D341Med (cell line): Measurements from ENCODE around the gene PHACTR4.
"Not testable (repeated sequence)": the region's sequence is repeated elsewhere in the genome, so short reads cannot be mapped to it uniquely, and the experiment has no call there.

Experiments used
- DNase-seq: peaks from one replicate; pipeline ENCODE4 v3.0.0; 2012; ENCODE audit warnings: low spot score

Gene PHACTR4

GRCh38 chr1:28437264-28437923 lies 67.9 kb downstream of the PHACTR4 start:
- DNase-seq: peak; percentile 15

- peak; percentile 47 for DNase-seq
Observed at GRCh38 chr1:28437924-28438699, 68.6 kb downstream of the PHACTR4 start.

- DNase-seq: no peak
Observed at GRCh38 chr1:28439320-28439719, 69.8 kb downstream of the PHACTR4 start.

GRCh38 chr1:28441674-28442073 lies 72.1 kb downstream of the PHACTR4 start:
- no peak for DNase-seq

- DNase-seq: no peak
Observed at GRCh38 chr1:28443550-28443949, 74.0 kb downstream of the PHACTR4 start.

- DNase-seq: no peak
Observed at GRCh38 chr1:28447679-28448078, 78.1 kb downstream of the PHACTR4 start.

GRCh38 chr1:28448094-28448611 lies 78.6 kb downstream of the PHACTR4 start:
- DNase-seq: not testable (repeated sequence)

- DNase-seq: no peak
Observed at GRCh38 chr1:28449904-28450303, 80.4 kb downstream of the PHACTR4 start.

- no peak for DNase-seq
Observed at GRCh38 chr1:28450561-28450960, 81.0 kb downstream of the PHACTR4 start.

GRCh38 chr1:28451011-28451410 lies 81.5 kb downstream of the PHACTR4 start:
- DNase-seq: no peak

- DNase-seq: no peak
Observed at GRCh38 chr1:28456078-28456477, 86.5 kb downstream of the PHACTR4 start.

GRCh38 chr1:28457678-28458077 lies 88.1 kb downstream of the PHACTR4 start:
- DNase-seq: no peak

GRCh38 chr1:28458237-28459228 lies 89.0 kb downstream of the PHACTR4 start:
- no peak for DNase-seq

GRCh38 chr1:28466226-28466778 lies 96.8 kb downstream of the PHACTR4 start:
- no peak for DNase-seq

GRCh38 chr1:28470146-28470545 lies 100.6 kb downstream of the PHACTR4 start:
- DNase-seq: no peak

- not testable (repeated sequence) for DNase-seq
Observed at GRCh38 chr1:28479497-28479896, 110.0 kb downstream of the PHACTR4 start.

- DNase-seq: no peak
Observed at GRCh38 chr1:28480308-28480707, 110.8 kb downstream of the PHACTR4 start.

GRCh38 chr1:28482138-28482537 lies 112.6 kb downstream of the PHACTR4 start:
- DNase-seq: no peak

- DNase-seq: no peak
Observed at GRCh38 chr1:28482702-28483101, 113.2 kb downstream of the PHACTR4 start.

- DNase-seq: no peak
Observed at GRCh38 chr1:28494737-28495136, 125.2 kb downstream of the PHACTR4 start.

GRCh38 chr1:28499553-28499952 lies 130.0 kb downstream of the PHACTR4 start:
- DNase-seq: no peak

- no peak for DNase-seq
Observed at GRCh38 chr1:28501925-28502324, 132.4 kb downstream of the PHACTR4 start.
